HG02571 (cell line): ENCODE measurements around the gene ARSG.

Experiments
- ATAC-seq: cut with Tn5 transposase; IDR thresholded peaks from one replicate; pipeline ENCODE4 v1.9.1; 2021; ENCODE audit warnings: mild to moderate bottlenecking, moderate library complexity; ENCODE audit not compliant: unreplicated experiment

ARSG gene

DNA sequence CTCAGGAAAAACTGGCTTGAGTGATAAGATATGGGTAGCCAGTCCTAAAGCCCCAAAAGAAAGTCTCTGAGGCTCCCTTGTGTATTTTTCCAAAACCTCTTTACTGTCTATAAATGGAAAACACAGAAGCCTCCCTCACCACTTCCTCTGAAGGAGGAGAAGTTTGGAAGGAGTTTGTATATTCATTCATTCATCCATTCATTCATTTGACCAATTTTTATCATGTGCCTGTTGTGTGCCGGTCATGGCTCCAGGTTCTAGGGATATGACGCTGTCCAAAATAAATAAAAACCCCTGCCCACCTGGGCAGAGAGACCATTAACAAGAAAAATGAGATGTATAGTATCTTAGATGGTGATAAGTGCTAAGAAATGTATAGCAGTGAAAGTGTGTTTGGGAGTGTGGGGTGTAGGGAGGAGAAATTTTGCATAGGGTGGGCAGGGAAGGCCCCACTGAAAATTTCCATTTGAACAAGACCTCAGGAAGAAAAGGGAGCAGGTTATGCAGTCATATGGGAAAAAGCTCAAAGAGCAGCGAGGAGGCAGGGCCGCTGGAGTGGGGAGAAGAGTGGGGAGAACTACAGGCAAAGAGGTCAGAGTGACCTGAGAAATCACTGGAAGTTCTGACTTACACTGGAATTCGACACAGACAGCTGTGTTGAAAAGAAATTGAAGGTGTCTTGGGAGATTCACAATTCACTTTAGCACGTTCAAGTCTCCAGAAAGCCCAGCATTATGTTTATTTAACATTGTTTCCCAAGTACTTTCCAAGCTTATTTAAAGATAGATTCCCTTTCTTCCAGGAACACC is 172.1 kb downstream of the ARSG start:
- no peak for ATAC-seq

DNA sequence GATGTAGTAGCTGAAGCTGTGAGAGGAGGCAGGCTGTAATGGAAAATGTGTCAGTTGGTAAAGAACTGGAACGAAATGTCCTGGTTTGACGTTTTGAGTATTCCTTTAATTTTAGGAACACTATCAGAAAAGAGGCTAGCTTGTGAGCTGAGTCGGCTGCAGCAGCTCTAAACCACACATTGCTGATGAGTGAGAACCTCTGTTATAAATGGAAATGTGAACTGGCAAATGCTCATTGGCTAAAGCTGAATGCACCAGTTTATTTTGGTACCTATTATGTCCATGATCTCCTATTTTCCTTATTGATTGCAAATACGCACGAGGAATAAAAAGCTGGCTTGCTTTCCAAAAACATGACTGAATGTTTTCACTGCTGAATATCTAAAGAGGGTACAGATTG is 177.0 kb downstream of the ARSG start:
- ATAC-seq, result no peak

DNA sequence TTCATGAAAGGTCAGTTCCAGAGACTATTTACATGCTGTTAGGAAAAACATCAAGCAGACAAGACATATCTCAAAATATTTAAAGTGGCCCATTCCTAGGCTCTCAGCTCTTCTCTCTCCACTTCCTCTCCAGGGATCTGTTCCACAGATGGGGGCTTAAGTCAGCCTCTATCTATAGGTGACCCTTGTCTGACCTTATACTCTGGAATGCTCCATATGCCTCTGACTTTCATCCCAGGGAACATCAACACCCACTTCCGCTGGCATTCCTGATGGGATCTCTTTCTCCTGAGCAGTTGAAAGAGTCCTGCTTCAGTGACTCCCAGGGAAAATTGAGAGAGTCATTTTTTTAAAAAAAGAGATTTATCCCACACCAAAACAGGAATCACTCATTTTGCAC is 177.5 kb downstream of the ARSG start:
- ATAC-seq, result no peak
